Esophagus squamous epithelium (tissue), 5 donors: ENCODE measurements around the gene FAM171A2. TPM values are rescaled to one million over a fixed set of nuclear protein-coding genes. Genes with fewer than 3 reads are reported as not detected.

Experiments
- DNase-seq: peaks from one replicate; lab custom pipeline; 2025; lab: John Stamatoyannopoulos, UW
- H3K27ac ChIP-seq, 4 donors: fragments of 200-600 bp; sonication (generic); one replicate each; pipeline ENCODE4 v1.5.1; 2016 to 2019; ENCODE audit warnings: mild to moderate bottlenecking in 1 of 4
- H3K27me3 ChIP-seq, 4 donors: fragments of 200-600 bp; sonication (generic); 1 replicate in 3 of 4; 2 replicates in 1 of 4; pipeline versions ENCODE4 v1.5.1 to v1.6.0; 2017 to 2021; ENCODE audit warnings: antibody characterized with exemption in 1 of 4
- H3K36me3 ChIP-seq, 3 donors: fragments of 200-600 bp; sonication (generic); one replicate each; pipeline ENCODE4 v1.5.1; 2016 to 2019
- H3K4me1 ChIP-seq, 3 donors: fragments of 200-600 bp; sonication (generic); one replicate each; pipeline ENCODE4 v1.5.1; 2017 to 2019
- H3K4me3 ChIP-seq, 4 donors: fragments of 200-600 bp; sonication (generic); 1 replicate in 3 of 4; 2 replicates in 1 of 4; pipeline ENCODE4 v1.5.1; 2016 to 2019; ENCODE audit warnings: mild to moderate bottlenecking in 2 of 4, moderate library complexity in 1 of 4
- H3K9me3 ChIP-seq, 3 donors: fragments of 200-600 bp; sonication (generic); one replicate each; pipeline ENCODE4 v1.5.1; 2016 to 2019
- POLR2A ChIP-seq, 4 donors: fragments of 450-650 bp; IDR thresholded peaks; one replicate each; pipeline ENCODE4 v1.6.1; 2017; ENCODE audit warnings: antibody characterized with exemption in 4 of 4, mild to moderate bottlenecking in 4 of 4, moderate library complexity in 3 of 4
- WGBS, 2 donors: methylation state at CpG; one replicate each; pipeline ENCODE4 v1.1.5; 2018; 5-methylcytosine and 5-hydroxymethylcytosine counted together
- intact Hi-C: fragments of 100-400 bp; cut with DNase I; formaldehyde crosslinking; loops from one replicate; pipeline ENCODE4 v1.15.0; 2022
- total RNA-seq, 4 donors: library from RNA; depleted of rRNA; stranded (reverse); fragments of >200 nt; gene quantifications; one replicate each; pipeline ENCODE4 v1.1.0, GENCODE V29; 2016
- TF ChIP-seq, protein P1 (sequence below), 6 experiments: fragments of 450-650 bp in 4 of 6; fragments of 200-600 bp in 2 of 6; sonication (generic) in 2 of 6; IDR thresholded peaks; one replicate each; pipeline ENCODE4 v1.5.1; 2016 to 2019; ENCODE audit warnings: antibody characterized with exemption in 6 of 6, mild to moderate bottlenecking in 4 of 6, moderate library complexity in 4 of 6
- donor health status: DM: yes; HTN: yes; CAD: no.

Gene FAM171A2
- total RNA-seq, 4 donors from 2014 or later = 0.35 to 17.4 (median 3.2) TPM

DNA sequence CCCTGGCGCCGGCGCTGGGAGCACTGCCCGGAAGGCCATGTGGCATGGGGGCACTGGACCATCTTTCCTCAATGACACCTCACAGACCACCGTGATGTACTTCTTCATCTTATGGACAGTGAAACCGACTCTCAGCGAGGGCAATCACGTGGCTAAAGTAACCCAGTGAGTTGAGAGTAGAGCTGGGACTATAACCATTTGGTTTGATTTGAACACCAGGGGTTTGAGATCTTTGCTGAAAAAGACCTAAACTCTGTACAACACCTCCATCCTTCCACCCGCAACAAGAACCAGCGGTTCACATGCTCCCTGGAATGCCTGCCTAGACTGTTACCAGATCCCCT is 22.5 kb upstream of the FAM171A2 start:
- Histone ChIP-seq H3K27ac (no peak overlapping the region), H3K9me3 (no peaks in the 10 kb centered on the region), H3K4me1 (peaks cover 7 to 20% (median 15%) of the 10 kb centered on the region in 3 donors), H3K4me3 (peak overlapping the region in 3 of 4 donors; percentile 56 to 66 (median 65)), H3K36me3 (no peaks in the 10 kb centered on the region), H3K27me3 (peaks cover 0 to 23% (median 0%) of the 10 kb centered on the region in 4 donors)
- 39 to 42% methylated on average over 10 of the region's 10 CpGs for WGBS, 2 donors
- TF ChIP-seq, protein P1, sequence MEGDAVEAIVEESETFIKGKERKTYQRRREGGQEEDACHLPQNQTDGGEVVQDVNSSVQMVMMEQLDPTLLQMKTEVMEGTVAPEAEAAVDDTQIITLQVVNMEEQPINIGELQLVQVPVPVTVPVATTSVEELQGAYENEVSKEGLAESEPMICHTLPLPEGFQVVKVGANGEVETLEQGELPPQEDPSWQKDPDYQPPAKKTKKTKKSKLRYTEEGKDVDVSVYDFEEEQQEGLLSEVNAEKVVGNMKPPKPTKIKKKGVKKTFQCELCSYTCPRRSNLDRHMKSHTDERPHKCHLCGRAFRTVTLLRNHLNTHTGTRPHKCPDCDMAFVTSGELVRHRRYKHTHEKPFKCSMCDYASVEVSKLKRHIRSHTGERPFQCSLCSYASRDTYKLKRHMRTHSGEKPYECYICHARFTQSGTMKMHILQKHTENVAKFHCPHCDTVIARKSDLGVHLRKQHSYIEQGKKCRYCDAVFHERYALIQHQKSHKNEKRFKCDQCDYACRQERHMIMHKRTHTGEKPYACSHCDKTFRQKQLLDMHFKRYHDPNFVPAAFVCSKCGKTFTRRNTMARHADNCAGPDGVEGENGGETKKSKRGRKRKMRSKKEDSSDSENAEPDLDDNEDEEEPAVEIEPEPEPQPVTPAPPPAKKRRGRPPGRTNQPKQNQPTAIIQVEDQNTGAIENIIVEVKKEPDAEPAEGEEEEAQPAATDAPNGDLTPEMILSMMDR (IDR thresholded peaks at IDR 0.05) = no peak
- intact Hi-C loops = no loop called here
- DNase-seq = no peak

DNA sequence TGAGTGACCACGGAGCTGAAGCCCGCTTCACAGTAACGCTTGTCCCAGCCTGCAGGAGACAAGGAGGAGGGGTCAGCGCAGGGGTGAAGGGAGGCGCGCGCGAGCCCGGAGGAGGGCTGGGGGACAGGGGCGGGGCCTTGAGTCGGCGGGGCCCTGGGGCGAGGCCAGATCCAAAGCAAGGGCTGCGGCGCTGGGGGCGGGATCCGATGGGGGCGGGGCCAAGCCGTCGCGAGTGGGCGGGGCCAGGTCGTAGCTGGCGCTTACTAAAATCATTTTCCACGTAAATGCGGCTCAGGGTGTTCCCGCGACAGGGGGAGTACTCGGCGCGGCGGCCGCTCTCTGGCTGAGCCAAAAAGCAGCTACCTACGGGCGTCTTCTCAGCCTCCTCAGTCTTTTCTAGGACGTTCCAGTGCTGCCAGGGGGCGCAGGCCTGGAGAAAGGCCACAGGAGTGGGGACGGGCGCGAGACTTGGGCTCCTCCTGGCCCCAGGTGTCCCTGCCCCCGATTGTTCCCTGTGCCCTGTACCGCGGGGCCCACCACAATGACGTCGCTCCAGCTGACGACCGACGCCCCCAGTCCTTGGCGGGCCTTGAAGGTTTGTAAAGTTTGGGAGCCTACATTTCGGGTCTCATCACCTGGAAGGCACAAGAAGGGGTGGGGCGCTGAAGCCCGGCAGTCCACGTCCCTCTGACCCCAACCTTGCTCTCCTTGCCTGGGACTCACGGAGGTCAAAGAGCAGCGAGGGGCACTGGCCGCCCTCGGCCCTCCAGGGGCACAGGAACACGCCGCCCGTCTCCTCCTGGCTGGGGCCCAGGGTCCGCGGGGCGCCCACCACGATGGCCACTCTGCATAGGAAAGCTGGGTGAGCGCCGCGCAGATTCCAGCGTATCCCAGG is 21.9 kb upstream of the FAM171A2 start:
- peaks cover 0 to 23% (median 0%) of the 10 kb centered on the region in 4 donors for H3K27me3 ChIP-seq
- no peak for DNase-seq
- intact Hi-C loops = no loop called here
- H3K4me3 ChIP-seq = peak overlapping the region; percentile 32 to 66 (median 60)
- peak overlapping the region in 2 of 4 donors; percentile 2 to 61 for H3K27ac ChIP-seq
- no peaks in the 10 kb centered on the region for H3K9me3 ChIP-seq
- no peaks in the 10 kb centered on the region for H3K36me3 ChIP-seq
- H3K4me1 ChIP-seq = peaks cover 7 to 20% (median 15%) of the 10 kb centered on the region in 3 donors
- peak in 1 of 4 donors; percentile 37 for TF ChIP-seq POLR2A (IDR thresholded peaks at IDR 0.05)
- TF ChIP-seq, protein P1 (IDR thresholded peaks at IDR 0.05) = peak in 1 of 6 experiments; percentile 26
- WGBS, 2 donors = 8 to 12% methylated on average over 7 to 10 of the region's 68 CpGs

DNA sequence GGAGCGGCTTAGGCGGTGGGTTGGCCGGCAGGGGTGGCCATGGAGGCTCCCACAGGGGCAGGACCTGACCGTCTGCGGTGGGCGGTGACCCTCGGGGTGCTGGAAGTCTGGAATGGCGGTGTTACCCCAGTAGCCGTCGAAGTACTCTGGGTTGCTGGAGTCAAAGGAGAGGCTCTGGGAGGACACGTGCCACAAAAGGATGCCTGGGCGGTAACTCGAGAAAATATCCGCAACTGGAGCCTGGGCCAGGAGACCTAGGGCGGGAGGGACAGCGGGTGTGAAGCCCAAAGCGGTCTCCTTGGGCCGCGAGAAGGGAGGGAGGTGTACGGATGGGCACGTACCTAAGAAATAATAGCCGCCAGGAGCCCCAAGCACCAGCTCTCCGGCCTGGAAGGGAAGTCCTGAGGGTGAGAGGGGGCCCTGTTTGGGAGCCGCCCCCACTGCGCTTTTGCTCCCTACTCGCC is 21.2 kb upstream of the FAM171A2 start:
- H3K27ac ChIP-seq = peak overlapping the region in 2 of 4 donors; percentile 2 to 28
- no peak for DNase-seq
- H3K9me3 ChIP-seq = no peaks in the 10 kb centered on the region
- H3K36me3 ChIP-seq = no peaks in the 10 kb centered on the region
- H3K4me1 ChIP-seq = peaks cover 7 to 20% (median 15%) of the 10 kb centered on the region in 3 donors
- intact Hi-C loops = no loop called here
- TF ChIP-seq POLR2A (IDR thresholded peaks at IDR 0.05) = no peak
- TF ChIP-seq, protein P1 (IDR thresholded peaks at IDR 0.05) = no peak
- 13 to 25% methylated on average over 17 to 19 of the region's 26 CpGs for WGBS, 2 donors
- H3K4me3 ChIP-seq = peak overlapping the region; percentile 32 to 66 (median 60)
- peaks cover 0 to 23% (median 0%) of the 10 kb centered on the region in 4 donors for H3K27me3 ChIP-seq

DNA sequence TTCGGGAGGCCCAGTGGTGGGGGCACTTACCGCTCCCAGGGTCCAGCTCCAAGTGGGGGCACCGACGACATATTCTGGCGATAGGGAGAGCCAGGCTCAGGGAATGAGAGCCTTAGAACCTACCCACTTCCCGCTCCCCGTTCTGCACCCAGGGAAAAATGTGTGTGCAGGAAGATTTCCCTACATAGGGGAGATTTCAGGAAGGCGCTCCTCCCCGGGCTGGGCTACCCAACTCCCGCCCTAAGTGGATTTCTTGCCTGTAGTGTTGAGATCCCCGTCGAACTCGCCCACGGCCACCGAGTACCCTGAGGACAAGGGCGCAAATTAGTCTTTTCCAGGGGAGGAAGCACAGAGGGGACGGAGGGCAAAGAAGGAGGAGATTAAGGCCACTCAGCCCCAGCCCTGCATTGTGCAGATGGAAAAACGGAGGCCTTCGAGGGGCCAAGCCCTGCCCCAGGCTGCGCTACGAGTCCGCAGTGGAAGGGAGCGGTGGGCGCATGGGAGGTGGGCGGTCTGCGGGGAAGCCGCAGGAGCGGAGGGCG is 20.7 kb upstream of the FAM171A2 start:
- no peak for DNase-seq
- TF ChIP-seq, protein P1 (IDR thresholded peaks at IDR 0.05) = no peak
- no peak for TF ChIP-seq POLR2A (IDR thresholded peaks at IDR 0.05)
- Histone ChIP-seq H3K4me3 (peak overlapping the region in 2 of 4 donors; percentile 56 to 65), H3K4me1 (peaks cover 7 to 20% (median 15%) of the 10 kb centered on the region in 3 donors), H3K27ac (no peak overlapping the region), H3K36me3 (no peaks in the 10 kb centered on the region), H3K9me3 (no peaks in the 10 kb centered on the region), H3K27me3 (peaks cover 0 to 23% (median 0%) of the 10 kb centered on the region in 4 donors)
- intact Hi-C loops = no loop called here
- WGBS, 2 donors = 52 to 66% methylated on average over 9 to 19 of the region's 29 CpGs

DNA sequence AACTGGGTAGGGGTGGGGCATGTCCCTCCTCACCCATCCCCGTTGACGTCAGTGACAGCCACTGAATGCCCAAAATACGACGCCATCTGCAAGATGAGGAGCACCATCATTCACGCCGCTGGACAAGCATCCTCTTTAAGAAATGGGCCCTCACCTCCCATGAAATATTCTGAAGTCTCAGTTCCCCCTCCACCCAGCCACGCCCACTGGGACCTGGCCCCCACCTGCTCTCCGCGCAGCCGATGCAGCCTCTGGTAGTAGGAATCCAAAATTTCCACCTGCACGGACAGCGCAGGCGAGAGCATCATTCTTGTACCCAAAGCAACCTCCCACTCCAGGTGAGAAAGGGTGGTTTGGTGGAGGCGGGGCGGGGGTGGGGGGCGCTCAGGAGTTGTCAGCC is 20.2 kb upstream of the FAM171A2 start:
- WGBS, 2 donors = 80 to 97% methylated on average over 4 to 13 of the region's 16 CpGs

More for the DNA sequence above, 20.2 kb upstream of the FAM171A2 start:
- Histone ChIP-seq H3K4me3 (no peak overlapping the region), H3K9me3 (no peaks in the 10 kb centered on the region), H3K27me3 (peaks cover 0 to 23% (median 0%) of the 10 kb centered on the region in 4 donors), H3K4me1 (peaks cover 7 to 20% (median 15%) of the 10 kb centered on the region in 3 donors), H3K27ac (no peak overlapping the region), H3K36me3 (no peaks in the 10 kb centered on the region)
- DNase-seq = no peak
- TF ChIP-seq, protein P1 (IDR thresholded peaks at IDR 0.05) = no peak
- intact Hi-C loops = no loop called here
